Chondrocyte (in vitro differentiated cells): ENCODE data around the gene KMO. TPM values are rescaled to one million over a fixed set of nuclear protein-coding genes. Genes with fewer than 3 reads are reported as not detected.
A peak's percentile ranks its signal among the peaks of the same experiment; 100 is the strongest.

Source experiments
- DNase-seq: peaks from one replicate; pipeline ENCODE4 v3.0.0; 2021; ENCODE audit warnings: mixed read lengths, low spot score
- H3K27ac Mint-ChIP-seq: one replicate; pipeline ENCODE4 v1.8.0; 2021; ENCODE audit warnings: mild to moderate bottlenecking, moderate library complexity, mixed read lengths; ENCODE audit not compliant: unreplicated experiment
- H3K27me3 Mint-ChIP-seq: 2 replicates; pipeline ENCODE4 v1.8.0; 2021; ENCODE audit warnings: low read depth, mixed read lengths
- H3K36me3 Mint-ChIP-seq: 2 replicates; pipeline ENCODE4 v1.8.0; 2021; ENCODE audit warnings: low read depth, mixed read lengths
- H3K4me1 Mint-ChIP-seq: 2 replicates; pipeline ENCODE4 v1.8.0; 2021; ENCODE audit warnings: low read depth, mild to moderate bottlenecking, mixed read lengths
- H3K4me3 Mint-ChIP-seq: one replicate; pipeline ENCODE4 v1.8.0; 2021; ENCODE audit warnings: mild to moderate bottlenecking, moderate library complexity, mixed read lengths; ENCODE audit not compliant: unreplicated experiment
- H3K9me3 Mint-ChIP-seq: 2 replicates; pipeline ENCODE4 v1.8.0; 2021; ENCODE audit warnings: low read depth, mixed read lengths
- CTCF ChIP-seq: fragments of 200-600 bp; sonication (generic); IDR thresholded peaks from 2 replicates; pipeline ENCODE4 v1.5.0; 2021; ENCODE audit warnings: antibody characterized with exemption, mild to moderate bottlenecking, moderate library complexity
- total RNA-seq: library from RNA; stranded (reverse); gene quantifications from 3 replicates; pipeline ENCODE4 v1.2.1, GENCODE V29; 2021

KMO gene
- total RNA-seq, 1 donor from 2014 or later = not detected

GRCh38 chr1:241586905-241587512, 54.8 kb downstream of the KMO start:
- TF ChIP-seq CTCF = no peak
- no peaks in the 10 kb centered on the region for H3K27me3 Mint-ChIP-seq
- H3K27ac Mint-ChIP-seq = no peak overlapping the region
- H3K36me3 Mint-ChIP-seq = peaks cover 5% of the 10 kb centered on the region
- peaks cover 9% of the 10 kb centered on the region for H3K9me3 Mint-ChIP-seq
- H3K4me3 Mint-ChIP-seq = no peak overlapping the region
- H3K4me1 Mint-ChIP-seq = peaks cover 16% of the 10 kb centered on the region
- no peak for DNase-seq

DNA sequence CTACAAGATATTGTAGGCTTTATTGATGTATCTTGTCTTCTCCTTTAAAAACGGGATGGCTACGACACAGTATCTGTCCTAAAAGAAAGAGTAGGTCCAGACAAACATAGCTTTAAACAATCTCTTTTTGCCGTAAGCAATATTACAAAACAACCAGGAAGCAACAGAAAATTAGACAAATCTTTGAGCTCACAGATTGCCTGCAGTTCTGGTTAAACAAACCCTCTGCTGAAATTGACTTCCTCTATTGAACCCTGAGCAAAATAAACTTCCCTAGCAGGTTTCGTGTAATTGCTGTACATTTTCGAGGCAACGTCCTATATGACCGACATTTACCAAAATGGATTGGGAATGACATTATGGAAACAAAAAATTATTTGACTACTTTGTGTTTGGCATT, 57.3 kb downstream of the KMO start:
- Mint-ChIP-seq H3K27ac (no peak overlapping the region), H3K4me3 (no peak overlapping the region)

DNA sequence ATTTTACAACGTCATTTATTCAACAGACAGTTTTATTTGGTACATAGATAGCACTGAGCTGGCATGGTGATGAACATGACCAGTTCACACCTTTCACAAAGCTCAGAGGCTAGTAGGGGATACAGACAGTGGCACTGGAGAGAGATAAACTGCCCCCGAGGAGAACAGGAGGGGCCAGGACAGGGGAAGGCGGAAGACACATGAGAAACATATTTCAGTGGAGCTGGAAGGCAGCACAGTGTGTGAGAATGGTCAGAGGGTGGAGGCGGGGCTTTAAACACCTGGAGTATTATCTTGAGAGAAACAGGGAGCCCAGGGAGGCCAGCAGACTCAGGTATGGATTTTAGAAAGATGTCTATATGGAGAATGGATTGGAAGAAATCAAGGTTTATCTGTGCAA, 58.5 kb downstream of the KMO start:
- no peak for TF ChIP-seq CTCF
- H3K36me3 Mint-ChIP-seq = peaks cover 12% of the 10 kb centered on the region
- peaks cover 28% of the 10 kb centered on the region for H3K4me1 Mint-ChIP-seq
- no peak for DNase-seq
- no peaks in the 10 kb centered on the region for H3K9me3 Mint-ChIP-seq
- H3K27ac Mint-ChIP-seq = peak overlapping the region; percentile 27
- no peaks in the 10 kb centered on the region for H3K27me3 Mint-ChIP-seq
- no peak overlapping the region for H3K4me3 Mint-ChIP-seq

More for the DNA sequence above, 57.3 kb downstream of the KMO start:
- Mint-ChIP-seq H3K4me1 (peaks cover 28% of the 10 kb centered on the region), H3K27me3 (no peaks in the 10 kb centered on the region), H3K36me3 (peaks cover 7% of the 10 kb centered on the region), H3K9me3 (no peaks in the 10 kb centered on the region)
- DNase-seq = no peak
- no peak for TF ChIP-seq CTCF

DNA sequence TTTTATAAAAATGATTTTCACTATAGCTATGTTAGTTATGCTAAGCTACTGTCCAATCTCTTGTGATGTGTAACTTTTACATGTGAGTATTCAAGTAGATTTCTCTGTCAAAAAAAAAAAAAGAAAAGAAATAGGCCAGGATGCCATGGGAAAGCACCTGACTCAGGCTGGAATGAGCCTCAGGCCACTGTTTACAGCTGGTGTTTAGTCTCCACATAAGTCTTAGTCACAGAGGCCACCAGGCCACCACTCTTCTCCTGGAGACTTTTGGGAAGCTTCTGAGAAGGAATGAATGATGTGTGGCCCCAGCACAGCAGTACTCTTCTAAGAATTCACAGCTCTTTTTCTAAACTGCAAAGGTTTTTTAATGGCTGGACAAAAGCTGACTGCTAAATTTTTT, 59.1 kb downstream of the KMO start:
- H3K36me3 Mint-ChIP-seq = peaks cover 12% of the 10 kb centered on the region
- no peak for TF ChIP-seq CTCF
- no peaks in the 10 kb centered on the region for H3K27me3 Mint-ChIP-seq
- H3K4me1 Mint-ChIP-seq = peaks cover 28% of the 10 kb centered on the region
- H3K4me3 Mint-ChIP-seq = no peak overlapping the region
- no peaks in the 10 kb centered on the region for H3K9me3 Mint-ChIP-seq
- DNase-seq = no peak
- peak overlapping the region; percentile 53 for H3K27ac Mint-ChIP-seq

DNA sequence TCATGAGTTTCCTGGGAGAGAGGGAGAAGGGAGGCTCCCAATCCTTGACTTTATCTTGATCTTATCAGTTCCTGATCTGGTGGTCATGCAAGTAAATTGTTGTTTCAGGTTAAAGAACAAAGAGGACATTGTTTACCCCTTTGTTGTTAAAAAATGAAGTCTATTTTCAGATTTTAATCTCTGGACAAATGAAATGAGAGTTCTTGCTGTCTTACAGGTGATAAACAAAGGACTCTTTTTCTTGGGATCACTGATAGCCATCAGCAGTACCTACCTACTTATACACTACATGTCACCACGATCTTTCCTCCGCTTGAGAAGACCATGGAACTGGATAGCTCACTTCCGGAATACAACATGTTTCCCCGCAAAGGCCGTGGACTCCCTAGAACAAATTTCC, 59.6 kb downstream of the KMO start:
- Mint-ChIP-seq H3K27me3 (no peaks in the 10 kb centered on the region), H3K4me3 (no peak overlapping the region), H3K36me3 (peaks cover 12% of the 10 kb centered on the region), H3K9me3 (no peaks in the 10 kb centered on the region), H3K27ac (peak overlapping the region; percentile 53), H3K4me1 (peaks cover 28% of the 10 kb centered on the region)
- no peak for TF ChIP-seq CTCF
- DNase-seq = no peak
